Hepatocyte (in vitro differentiated cells): Measurements from ENCODE around the gene ECD. TPM values are rescaled to one million over a fixed set of nuclear protein-coding genes. Genes with fewer than 3 reads are reported as not detected.
"Not testable (repeated sequence)": the region's sequence is repeated elsewhere in the genome, so short reads cannot be mapped to it uniquely, and the experiment has no call there.

ENCODE experiments used
- DNase-seq: peaks from one replicate; pipeline ENCODE4 v3.0.0-alpha.2; 2016; ENCODE audit warnings: low spot score
- H2AFZ ChIP-seq: fragments of 200-600 bp; sonication (generic); 2 replicates; pipeline ENCODE4 v1.6.0; 2016; ENCODE audit warnings: antibody characterized with exemption, mild to moderate bottlenecking
- H3K27ac ChIP-seq: fragments of 200-600 bp; sonication (generic); 2 replicates; pipeline ENCODE4 v1.5.1; 2016; ENCODE audit warnings: mild to moderate bottlenecking
- H3K27me3 ChIP-seq: fragments of 200-600 bp; sonication (generic); 2 replicates; pipeline ENCODE4 v1.6.1; 2016
- H3K36me3 ChIP-seq: fragments of 200-600 bp; sonication (generic); replicated peaks from 2 replicates; pipeline ENCODE4 v1.5.1; 2016; ENCODE audit warnings: low read depth; ENCODE audit not compliant: insufficient read depth
- H3K4me1 ChIP-seq: fragments of 200-600 bp; sonication (generic); 2 replicates; pipeline ENCODE4 v1.5.1; 2016; ENCODE audit warnings: mild to moderate bottlenecking, moderate library complexity; ENCODE audit not compliant: insufficient read depth
- H3K4me2 ChIP-seq: fragments of 200-600 bp; sonication (generic); 2 replicates; pipeline ENCODE4 v1.6.0; 2016
- H3K4me3 ChIP-seq: fragments of 200-600 bp; sonication (generic); 2 replicates; pipeline ENCODE4 v1.5.1; 2016; ENCODE audit warnings: mild to moderate bottlenecking
- H3K79me2 ChIP-seq: fragments of 200-600 bp; sonication (generic); 2 replicates; pipeline ENCODE4 v1.6.0; 2017; ENCODE audit warnings: mild to moderate bottlenecking
- H3K9me2 ChIP-seq: fragments of 200-600 bp; sonication (generic); replicated peaks from 2 replicates; pipeline ENCODE4 v1.6.0; 2017; ENCODE audit warnings: mild to moderate bottlenecking; ENCODE audit not compliant: insufficient read depth
- H3K9me3 ChIP-seq: fragments of 200-600 bp; sonication (generic); 2 replicates; pipeline ENCODE4 v1.5.1; 2016; ENCODE audit warnings: low read depth, mild to moderate bottlenecking
- H4K20me1 ChIP-seq: fragments of 200-600 bp; sonication (generic); 2 replicates; pipeline ENCODE4 v1.6.0; 2016; ENCODE audit warnings: mild to moderate bottlenecking; ENCODE audit not compliant: insufficient read depth, poor library complexity, severe bottlenecking
- EZH2 ChIP-seq: fragments of 200-600 bp; sonication (generic); IDR thresholded peaks from 2 replicates; pipeline ENCODE4 v1.6.1; 2016; ENCODE audit warnings: antibody characterized with exemption, mild to moderate bottlenecking, borderline replicate concordance
- EZH2phosphoT487 ChIP-seq: fragments of 200-600 bp; sonication (generic); IDR thresholded peaks from one replicate; pipeline ENCODE4 v1.6.1; 2018; ENCODE audit warnings: antibody characterized with exemption, mild to moderate bottlenecking, low read depth, moderate library complexity; ENCODE audit not compliant: unreplicated experiment, severe bottlenecking
- WGBS: methylation state at CpG from one replicate; pipeline ENCODE4 v1.1.6; 2016; ENCODE audit warnings: low lambda C conversion rate; ENCODE audit errors: missing lambda C conversion rate; 5-methylcytosine and 5-hydroxymethylcytosine counted together
- polyA plus RNA-seq: library from polyadenylated mRNA; unstranded; fragments of >200 nt; fragmentation: Nextera tagmentation; extraction: Ambion mirVana; gene quantifications from 2 replicates; pipeline ENCODE4 v1.2.1, GENCODE V29; 2016
- total RNA-seq: library from RNA; depleted of rRNA; stranded (reverse); fragments of >200 nt; gene quantifications from 2 replicates; pipeline ENCODE4 v1.2.3, GENCODE V29; 2014
- TF ChIP-seq, protein P1 (sequence below): fragments of 200-600 bp; sonication (generic); IDR thresholded peaks from 2 replicates; pipeline ENCODE4 v1.5.1; 2016; ENCODE audit warnings: antibody characterized with exemption, mild to moderate bottlenecking; ENCODE audit not compliant: poor library complexity

ECD gene
- total and polyA plus RNA-seq, 2 experiments from 2014 or later, result 26.9 to 30.1 TPM

- no peaks in the 10 kb centered on the region for H3K27me3 ChIP-seq
- DNase-seq, result peak; percentile 73
- H2AFZ ChIP-seq, result no peak overlapping the region
- H3K79me2 ChIP-seq, result peaks cover 55% of the 10 kb centered on the region
- peaks cover 6% of the 10 kb centered on the region for H4K20me1 ChIP-seq
- TF ChIP-seq, protein P1, sequence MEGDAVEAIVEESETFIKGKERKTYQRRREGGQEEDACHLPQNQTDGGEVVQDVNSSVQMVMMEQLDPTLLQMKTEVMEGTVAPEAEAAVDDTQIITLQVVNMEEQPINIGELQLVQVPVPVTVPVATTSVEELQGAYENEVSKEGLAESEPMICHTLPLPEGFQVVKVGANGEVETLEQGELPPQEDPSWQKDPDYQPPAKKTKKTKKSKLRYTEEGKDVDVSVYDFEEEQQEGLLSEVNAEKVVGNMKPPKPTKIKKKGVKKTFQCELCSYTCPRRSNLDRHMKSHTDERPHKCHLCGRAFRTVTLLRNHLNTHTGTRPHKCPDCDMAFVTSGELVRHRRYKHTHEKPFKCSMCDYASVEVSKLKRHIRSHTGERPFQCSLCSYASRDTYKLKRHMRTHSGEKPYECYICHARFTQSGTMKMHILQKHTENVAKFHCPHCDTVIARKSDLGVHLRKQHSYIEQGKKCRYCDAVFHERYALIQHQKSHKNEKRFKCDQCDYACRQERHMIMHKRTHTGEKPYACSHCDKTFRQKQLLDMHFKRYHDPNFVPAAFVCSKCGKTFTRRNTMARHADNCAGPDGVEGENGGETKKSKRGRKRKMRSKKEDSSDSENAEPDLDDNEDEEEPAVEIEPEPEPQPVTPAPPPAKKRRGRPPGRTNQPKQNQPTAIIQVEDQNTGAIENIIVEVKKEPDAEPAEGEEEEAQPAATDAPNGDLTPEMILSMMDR, result peak; percentile 73
- no peak for TF ChIP-seq EZH2phosphoT487
- no peaks in the 10 kb centered on the region for H3K36me3 ChIP-seq
- H3K9me2 ChIP-seq, result no peaks in the 10 kb centered on the region
- H3K4me1 ChIP-seq, result no peaks in the 10 kb centered on the region
- H3K9me3 ChIP-seq, result no peaks in the 10 kb centered on the region
- no peak overlapping the region for H3K4me2 ChIP-seq
- H3K4me3 ChIP-seq, result no peak overlapping the region
- no peak overlapping the region for H3K27ac ChIP-seq
- WGBS, result 7% methylated on average over 5 of the region's 5 CpGs
Observed at GRCh38 chr10:73159038-73159648, 8.7 kb downstream of the ECD start.

DNA sequence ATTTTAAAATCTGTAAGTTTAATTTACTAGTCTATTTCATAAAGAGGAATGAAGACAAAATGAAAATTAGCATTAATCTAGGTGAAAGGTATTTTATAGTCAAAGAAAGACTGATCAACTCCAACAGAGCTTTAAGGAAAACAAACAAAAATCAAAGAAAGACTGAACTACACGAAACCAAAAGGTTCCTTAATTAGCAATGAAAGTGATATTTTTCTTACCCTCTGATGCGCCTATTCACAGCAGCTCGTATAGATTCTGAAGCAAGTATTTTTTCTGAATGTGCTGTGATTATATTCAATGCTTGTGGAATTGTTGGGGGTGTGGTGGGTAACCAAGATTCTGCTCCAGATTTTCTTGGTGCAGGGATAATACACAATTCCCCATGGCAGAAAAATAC lies 11.8 kb downstream of the ECD start:
- TF ChIP-seq, protein P1, result no peak
- no peak for TF ChIP-seq EZH2phosphoT487
- TF ChIP-seq EZH2, result no peak
- Histone ChIP-seq H3K4me3 (no peak overlapping the region), H3K36me3 (peaks cover 6% of the 10 kb centered on the region)

GRCh38 chr10:73152009-73152408 lies 15.8 kb downstream of the ECD start:
- TF ChIP-seq, protein P1, result no peak
- WGBS, result 95% methylated on average over 3 of the region's 3 CpGs
- H2AFZ ChIP-seq, result no peak overlapping the region
- no peaks in the 10 kb centered on the region for H3K9me3 ChIP-seq
- H3K27ac ChIP-seq, result no peak overlapping the region
- H4K20me1 ChIP-seq, result no peaks in the 10 kb centered on the region
- H3K4me2 ChIP-seq, result no peak overlapping the region
- peaks cover 11% of the 10 kb centered on the region for H3K79me2 ChIP-seq
- H3K36me3 ChIP-seq, result peaks cover 6% of the 10 kb centered on the region
- no peaks in the 10 kb centered on the region for H3K4me1 ChIP-seq
- H3K4me3 ChIP-seq, result no peak overlapping the region
- DNase-seq, result no peak
- H3K9me2 ChIP-seq, result no peaks in the 10 kb centered on the region
- no peaks in the 10 kb centered on the region for H3K27me3 ChIP-seq

More for the DNA sequence above, 11.8 kb downstream of the ECD start:
- Histone ChIP-seq H4K20me1 (peaks cover 6% of the 10 kb centered on the region), H3K27me3 (no peaks in the 10 kb centered on the region), H3K4me2 (no peak overlapping the region), H3K9me2 (no peaks in the 10 kb centered on the region), H3K4me1 (no peaks in the 10 kb centered on the region), H3K9me3 (no peaks in the 10 kb centered on the region), H3K79me2 (peaks cover 31% of the 10 kb centered on the region), H2AFZ (no peak overlapping the region), H3K27ac (no peak overlapping the region)
- no peak for DNase-seq
- 97% methylated on average over 3 of the region's 3 CpGs for WGBS

GRCh38 chr10:73150633-73151413 lies 17.0 kb downstream of the ECD start:
- H3K9me2 ChIP-seq, H3K27me3 ChIP-seq, H3K9me3 ChIP-seq, H3K36me3 ChIP-seq, H2AFZ ChIP-seq, H3K27ac ChIP-seq, H3K4me1 ChIP-seq, H4K20me1 ChIP-seq, H3K4me3 ChIP-seq, H3K4me2 ChIP-seq, DNase-seq: not testable (repeated sequence)
- H3K79me2 ChIP-seq, result peaks cover 11% of the 10 kb centered on the region
- WGBS, result 96% methylated on average over 8 of the region's 8 CpGs
